WTC11 (cell line): ENCODE data around the gene TAOK2. TPM values are rescaled to one million over a fixed set of nuclear protein-coding genes. Genes with fewer than 3 reads are reported as not detected.

Experiments
- ATAC-seq: fragments of 200-7000 bp; cut with Tn5 transposase; 2 replicates; pipeline ENCODE4 v1.10.0; 2021; ENCODE audit warnings: mild to moderate bottlenecking, moderate library complexity
- CTCF ChIA-PET: fragments of 300-600 bp; sonication (Branson Sonifier 250); formaldehyde crosslinking; loops from one replicate; lab custom pipeline; 2021; ENCODE audit warnings: antibody characterized with exemption; lab: Charles Lee
- POLR2A ChIA-PET: fragments of 350-600 bp; sonication (Branson Sonifier 250); formaldehyde crosslinking; loops from one replicate; lab custom pipeline; 2021; ENCODE audit warnings: antibody characterized with exemption; lab: Charles Lee
- DNase-seq: peaks from one replicate; pipeline ENCODE4 v3.0.0; 2021; ENCODE audit warnings: low spot score
- H3K27ac Mint-ChIP-seq: 2 replicates; pipeline ENCODE4 v1.8.0; 2021; ENCODE audit warnings: mixed read lengths
- H3K27me3 Mint-ChIP-seq: 2 replicates; pipeline ENCODE4 v1.8.0; 2021; ENCODE audit warnings: low read depth, mild to moderate bottlenecking, moderate library complexity, mixed read lengths
- H3K36me3 Mint-ChIP-seq: 2 replicates; pipeline ENCODE4 v1.8.0; 2021; ENCODE audit warnings: mixed read lengths
- H3K4me1 Mint-ChIP-seq: 2 replicates; pipeline ENCODE4 v1.8.0; 2022; ENCODE audit warnings: mixed read lengths
- H3K4me3 Mint-ChIP-seq: 2 replicates; pipeline ENCODE4 v1.8.0; 2021; ENCODE audit warnings: mild to moderate bottlenecking, moderate library complexity, mixed read lengths
- H3K9me3 Mint-ChIP-seq: 2 replicates; pipeline ENCODE4 v1.8.0; 2021; ENCODE audit warnings: mixed read lengths
- ATF1 ChIP-seq: sonication (generic); formaldehyde crosslinking; IDR thresholded peaks from 2 replicates; pipeline ENCODE4 v1.8.1; 2023; ENCODE audit warnings: mild to moderate bottlenecking, moderate library complexity, missing genetic modification reagents
- CREM ChIP-seq: sonication (generic); formaldehyde crosslinking; IDR thresholded peaks from 2 replicates; pipeline ENCODE4 v1.8.1; 2022; ENCODE audit warnings: mild to moderate bottlenecking, missing genetic modification reagents, moderate library complexity
- EMX1 ChIP-seq: fragments of 250-450 bp; sonication (Bioruptor Pico); IDR thresholded peaks from 2 replicates; pipeline ENCODE4 v1.8.0; 2021; ENCODE audit warnings: mild to moderate bottlenecking
- ESRRA ChIP-seq: sonication (generic); formaldehyde crosslinking; IDR thresholded peaks from 2 replicates; pipeline ENCODE4 v1.8.1; 2022; ENCODE audit warnings: mild to moderate bottlenecking, missing genetic modification reagents, borderline replicate concordance
- IRF2 ChIP-seq: sonication (generic); formaldehyde crosslinking; IDR thresholded peaks from 2 replicates; pipeline ENCODE4 v1.8.0; 2022; ENCODE audit warnings: low read depth, missing genetic modification reagents, borderline replicate concordance
- MYBL2 ChIP-seq: sonication (generic); formaldehyde crosslinking; IDR thresholded peaks from 2 replicates; pipeline ENCODE4 v1.8.1; 2023; ENCODE audit warnings: mild to moderate bottlenecking, moderate library complexity, missing genetic modification reagents
- RELA ChIP-seq: sonication (generic); formaldehyde crosslinking; IDR thresholded peaks from 2 replicates; pipeline ENCODE4 v1.8.1; 2022; ENCODE audit warnings: missing genetic modification reagents, mild to moderate bottlenecking, borderline replicate concordance
- TCF7 ChIP-seq: sonication (generic); formaldehyde crosslinking; IDR thresholded peaks from 2 replicates; pipeline ENCODE4 v1.8.0; 2022; ENCODE audit warnings: mild to moderate bottlenecking, low read depth, missing genetic modification reagents, moderate library complexity
- TEAD4 ChIP-seq: sonication (generic); formaldehyde crosslinking; IDR thresholded peaks from 2 replicates; pipeline ENCODE4 v1.8.0; 2022; ENCODE audit warnings: mild to moderate bottlenecking, missing genetic modification reagents
- TP53 ChIP-seq: sonication (generic); formaldehyde crosslinking; IDR thresholded peaks from 2 replicates; pipeline ENCODE4 v1.8.1; 2023; ENCODE audit warnings: mild to moderate bottlenecking, missing genetic modification reagents
- ZNF232 ChIP-seq: sonication (generic); formaldehyde crosslinking; IDR thresholded peaks from 2 replicates; pipeline ENCODE4 v1.8.0; 2022; ENCODE audit warnings: mild to moderate bottlenecking, missing genetic modification reagents
- ZNF317 ChIP-seq: sonication (generic); formaldehyde crosslinking; IDR thresholded peaks from 2 replicates; pipeline ENCODE4 v1.8.1; 2023; ENCODE audit warnings: low read depth, mild to moderate bottlenecking, moderate library complexity, missing genetic modification reagents, borderline replicate concordance
- ZNF396 ChIP-seq: fragments of 250-450 bp; sonication (Bioruptor Pico); IDR thresholded peaks from 2 replicates; pipeline ENCODE4 v1.8.0; 2021; ENCODE audit warnings: mild to moderate bottlenecking, moderate library complexity, borderline replicate concordance
- ZNF423 ChIP-seq: fragments of 250-450 bp; sonication (Bioruptor Pico); IDR thresholded peaks from 2 replicates; pipeline ENCODE4 v2.1.2; 2022; ENCODE audit warnings: mild to moderate bottlenecking, moderate library complexity
- total RNA-seq: library from RNA; stranded (reverse); gene quantifications from 3 replicates; pipeline ENCODE4 v1.2.3, GENCODE V29; 2021
- TF ChIP-seq, protein P1 (sequence below): fragments of 200-600 bp; IDR thresholded peaks from 2 replicates; pipeline ENCODE4 v1.8.0; 2022; ENCODE audit warnings: antibody characterized with exemption
- TF ChIP-seq, protein P2 (sequence below): sonication (generic); formaldehyde crosslinking; IDR thresholded peaks from 2 replicates; pipeline ENCODE4 v1.8.0; 2022; ENCODE audit warnings: mild to moderate bottlenecking, missing genetic modification reagents
- TF ChIP-seq, protein P3 (sequence below): sonication (generic); formaldehyde crosslinking; IDR thresholded peaks from 2 replicates; pipeline ENCODE4 v1.8.1; 2023; ENCODE audit warnings: mild to moderate bottlenecking, missing genetic modification reagents, borderline replicate concordance
- TF ChIP-seq, protein P4 (sequence below): sonication (generic); formaldehyde crosslinking; IDR thresholded peaks from 2 replicates; pipeline ENCODE4 v1.8.0; 2023; ENCODE audit warnings: missing genetic modification reagents
- TF ChIP-seq, protein P5 (sequence below): sonication (generic); formaldehyde crosslinking; IDR thresholded peaks from 2 replicates; pipeline ENCODE4 v1.8.1; 2022; ENCODE audit warnings: missing genetic modification reagents, borderline replicate concordance

TAOK2 gene
- total RNA-seq, 1 experiment from 2014 or later: 42.4 TPM

DNA sequence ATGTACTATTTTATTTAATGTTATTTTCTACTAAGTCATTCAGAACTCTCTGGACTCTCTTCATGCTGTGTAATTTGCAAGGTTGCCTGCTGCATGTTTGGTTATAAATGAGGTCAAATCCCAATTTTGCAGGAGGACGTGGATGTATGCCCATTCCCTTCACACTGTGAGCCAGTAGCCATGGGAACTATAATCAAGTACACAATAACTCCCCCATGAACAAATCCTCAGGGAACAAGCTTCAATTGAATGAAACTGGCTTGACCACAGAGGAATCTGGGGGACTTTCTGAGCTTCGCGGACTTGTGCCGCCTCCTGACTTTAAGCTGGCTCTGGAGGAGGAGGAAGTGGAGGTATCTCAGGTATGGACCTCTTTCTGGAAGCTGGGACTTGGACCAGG lies 33.0 kb upstream of the TAOK2 start:
- Mint-ChIP-seq H3K27me3 (peaks cover 12% of the 10 kb centered on the region), H3K36me3 (no peaks in the 10 kb centered on the region), H3K4me3 (no peak overlapping the region), H3K9me3 (peaks cover 16% of the 10 kb centered on the region; the same call in 1 of the 2 replicates), H3K4me1 (peaks cover 12% of the 10 kb centered on the region), H3K27ac (no peak overlapping the region)
- DNase-seq: no peak
- ChIA-PET POLR2A (no interaction called here), CTCF (interaction anchor here (1.1 kb wide), 1 partner anchor 11 kb away, joined by 6 read pairs; no protein-coding TSS in a partner anchor)
- TF ChIP-seq TP53 (CRISPR knock-in tag) (no peak), ZNF317 (CRISPR knock-in tag) (no peak), ZNF232 (CRISPR knock-in tag) (no peak), TCF7 (CRISPR knock-in tag) (no peak), ZNF423 (CRISPR knock-in tag) (no peak), MYBL2 (CRISPR knock-in tag) (no peak), EMX1 (CRISPR knock-in tag) (no peak), ATF1 (CRISPR knock-in tag) (no peak), ZNF396 (no peak), RELA (CRISPR knock-in tag) (no peak), CREM (CRISPR knock-in tag) (no peak), IRF2 (CRISPR knock-in tag) (no peak), ESRRA (CRISPR knock-in tag) (no peak), TEAD4 (CRISPR knock-in tag) (no peak)
- TF ChIP-seq, protein P1, sequence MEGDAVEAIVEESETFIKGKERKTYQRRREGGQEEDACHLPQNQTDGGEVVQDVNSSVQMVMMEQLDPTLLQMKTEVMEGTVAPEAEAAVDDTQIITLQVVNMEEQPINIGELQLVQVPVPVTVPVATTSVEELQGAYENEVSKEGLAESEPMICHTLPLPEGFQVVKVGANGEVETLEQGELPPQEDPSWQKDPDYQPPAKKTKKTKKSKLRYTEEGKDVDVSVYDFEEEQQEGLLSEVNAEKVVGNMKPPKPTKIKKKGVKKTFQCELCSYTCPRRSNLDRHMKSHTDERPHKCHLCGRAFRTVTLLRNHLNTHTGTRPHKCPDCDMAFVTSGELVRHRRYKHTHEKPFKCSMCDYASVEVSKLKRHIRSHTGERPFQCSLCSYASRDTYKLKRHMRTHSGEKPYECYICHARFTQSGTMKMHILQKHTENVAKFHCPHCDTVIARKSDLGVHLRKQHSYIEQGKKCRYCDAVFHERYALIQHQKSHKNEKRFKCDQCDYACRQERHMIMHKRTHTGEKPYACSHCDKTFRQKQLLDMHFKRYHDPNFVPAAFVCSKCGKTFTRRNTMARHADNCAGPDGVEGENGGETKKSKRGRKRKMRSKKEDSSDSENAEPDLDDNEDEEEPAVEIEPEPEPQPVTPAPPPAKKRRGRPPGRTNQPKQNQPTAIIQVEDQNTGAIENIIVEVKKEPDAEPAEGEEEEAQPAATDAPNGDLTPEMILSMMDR: no peak
- TF ChIP-seq, protein P2, sequence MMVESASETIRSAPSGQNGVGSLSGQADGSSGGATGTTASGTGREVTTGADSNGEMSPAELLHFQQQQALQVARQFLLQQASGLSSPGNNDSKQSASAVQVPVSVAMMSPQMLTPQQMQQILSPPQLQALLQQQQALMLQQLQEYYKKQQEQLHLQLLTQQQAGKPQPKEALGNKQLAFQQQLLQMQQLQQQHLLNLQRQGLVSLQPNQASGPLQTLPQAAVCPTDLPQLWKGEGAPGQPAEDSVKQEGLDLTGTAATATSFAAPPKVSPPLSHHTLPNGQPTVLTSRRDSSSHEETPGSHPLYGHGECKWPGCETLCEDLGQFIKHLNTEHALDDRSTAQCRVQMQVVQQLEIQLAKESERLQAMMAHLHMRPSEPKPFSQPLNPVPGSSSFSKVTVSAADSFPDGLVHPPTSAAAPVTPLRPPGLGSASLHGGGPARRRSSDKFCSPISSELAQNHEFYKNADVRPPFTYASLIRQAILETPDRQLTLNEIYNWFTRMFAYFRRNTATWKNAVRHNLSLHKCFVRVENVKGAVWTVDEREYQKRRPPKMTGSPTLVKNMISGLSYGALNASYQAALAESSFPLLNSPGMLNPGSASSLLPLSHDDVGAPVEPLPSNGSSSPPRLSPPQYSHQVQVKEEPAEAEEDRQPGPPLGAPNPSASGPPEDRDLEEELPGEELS (CRISPR knock-in tag): no peak
- TF ChIP-seq, protein P3, sequence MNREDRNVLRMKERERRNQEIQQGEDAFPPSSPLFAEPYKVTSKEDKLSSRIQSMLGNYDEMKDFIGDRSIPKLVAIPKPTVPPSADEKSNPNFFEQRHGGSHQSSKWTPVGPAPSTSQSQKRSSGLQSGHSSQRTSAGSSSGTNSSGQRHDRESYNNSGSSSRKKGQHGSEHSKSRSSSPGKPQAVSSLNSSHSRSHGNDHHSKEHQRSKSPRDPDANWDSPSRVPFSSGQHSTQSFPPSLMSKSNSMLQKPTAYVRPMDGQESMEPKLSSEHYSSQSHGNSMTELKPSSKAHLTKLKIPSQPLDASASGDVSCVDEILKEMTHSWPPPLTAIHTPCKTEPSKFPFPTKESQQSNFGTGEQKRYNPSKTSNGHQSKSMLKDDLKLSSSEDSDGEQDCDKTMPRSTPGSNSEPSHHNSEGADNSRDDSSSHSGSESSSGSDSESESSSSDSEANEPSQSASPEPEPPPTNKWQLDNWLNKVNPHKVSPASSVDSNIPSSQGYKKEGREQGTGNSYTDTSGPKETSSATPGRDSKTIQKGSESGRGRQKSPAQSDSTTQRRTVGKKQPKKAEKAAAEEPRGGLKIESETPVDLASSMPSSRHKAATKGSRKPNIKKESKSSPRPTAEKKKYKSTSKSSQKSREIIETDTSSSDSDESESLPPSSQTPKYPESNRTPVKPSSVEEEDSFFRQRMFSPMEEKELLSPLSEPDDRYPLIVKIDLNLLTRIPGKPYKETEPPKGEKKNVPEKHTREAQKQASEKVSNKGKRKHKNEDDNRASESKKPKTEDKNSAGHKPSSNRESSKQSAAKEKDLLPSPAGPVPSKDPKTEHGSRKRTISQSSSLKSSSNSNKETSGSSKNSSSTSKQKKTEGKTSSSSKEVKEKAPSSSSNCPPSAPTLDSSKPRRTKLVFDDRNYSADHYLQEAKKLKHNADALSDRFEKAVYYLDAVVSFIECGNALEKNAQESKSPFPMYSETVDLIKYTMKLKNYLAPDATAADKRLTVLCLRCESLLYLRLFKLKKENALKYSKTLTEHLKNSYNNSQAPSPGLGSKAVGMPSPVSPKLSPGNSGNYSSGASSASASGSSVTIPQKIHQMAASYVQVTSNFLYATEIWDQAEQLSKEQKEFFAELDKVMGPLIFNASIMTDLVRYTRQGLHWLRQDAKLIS (CRISPR knock-in tag): no peak
- TF ChIP-seq, protein P4, sequence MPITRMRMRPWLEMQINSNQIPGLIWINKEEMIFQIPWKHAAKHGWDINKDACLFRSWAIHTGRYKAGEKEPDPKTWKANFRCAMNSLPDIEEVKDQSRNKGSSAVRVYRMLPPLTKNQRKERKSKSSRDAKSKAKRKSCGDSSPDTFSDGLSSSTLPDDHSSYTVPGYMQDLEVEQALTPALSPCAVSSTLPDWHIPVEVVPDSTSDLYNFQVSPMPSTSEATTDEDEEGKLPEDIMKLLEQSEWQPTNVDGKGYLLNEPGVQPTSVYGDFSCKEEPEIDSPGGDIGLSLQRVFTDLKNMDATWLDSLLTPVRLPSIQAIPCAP (CRISPR knock-in tag): no peak
- TF ChIP-seq, protein P5, sequence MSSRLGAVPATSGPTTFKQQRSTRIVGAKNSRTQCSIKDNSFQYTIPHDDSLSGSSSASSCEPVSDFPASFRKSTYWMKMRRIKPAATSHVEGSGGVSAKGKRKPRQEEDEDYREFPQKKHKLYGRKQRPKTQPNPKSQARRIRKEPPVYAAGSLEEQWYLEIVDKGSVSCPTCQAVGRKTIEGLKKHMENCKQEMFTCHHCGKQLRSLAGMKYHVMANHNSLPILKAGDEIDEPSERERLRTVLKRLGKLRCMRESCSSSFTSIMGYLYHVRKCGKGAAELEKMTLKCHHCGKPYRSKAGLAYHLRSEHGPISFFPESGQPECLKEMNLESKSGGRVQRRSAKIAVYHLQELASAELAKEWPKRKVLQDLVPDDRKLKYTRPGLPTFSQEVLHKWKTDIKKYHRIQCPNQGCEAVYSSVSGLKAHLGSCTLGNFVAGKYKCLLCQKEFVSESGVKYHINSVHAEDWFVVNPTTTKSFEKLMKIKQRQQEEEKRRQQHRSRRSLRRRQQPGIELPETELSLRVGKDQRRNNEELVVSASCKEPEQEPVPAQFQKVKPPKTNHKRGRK (CRISPR knock-in tag): no peak
- no peak for ATAC-seq
